IgD-negative memory B cell (primary cell): ENCODE measurements around the gene FAAH. TPM values are rescaled to one million over a fixed set of nuclear protein-coding genes. Genes with fewer than 3 reads are reported as not detected.

Experiments
- H3K27ac Mint-ChIP-seq, 3 donors: one replicate each; pipeline ENCODE4 v1.8.0; 2020 to 2022; ENCODE audit warnings: mild to moderate bottlenecking in 3 of 3, mixed read lengths in 3 of 3, moderate library complexity in 1 of 3
- H3K27me3 Mint-ChIP-seq: one replicate; pipeline ENCODE4 v1.8.0; 2021; ENCODE audit warnings: mixed read lengths
- H3K36me3 Mint-ChIP-seq: one replicate; pipeline ENCODE4 v1.8.0; 2020; ENCODE audit warnings: mild to moderate bottlenecking, mixed read lengths
- H3K4me1 Mint-ChIP-seq, 3 donors: one replicate each; pipeline ENCODE4 v1.8.0; 2020 to 2022; ENCODE audit warnings: mixed read lengths in 3 of 3, mild to moderate bottlenecking in 1 of 3
- H3K4me3 Mint-ChIP-seq, 4 donors: one replicate each; pipeline ENCODE4 v1.8.0; 2020 to 2022; ENCODE audit warnings: mild to moderate bottlenecking in 4 of 4, mixed read lengths in 4 of 4, moderate library complexity in 3 of 4
- H3K9me3 Mint-ChIP-seq, 3 donors: one replicate each; pipeline ENCODE4 v1.8.0; 2020 to 2021; ENCODE audit warnings: mixed read lengths in 3 of 3, mild to moderate bottlenecking in 1 of 3
- polyA plus RNA-seq: library from polyadenylated mRNA; unstranded; fragments of 300-500 nt; fragmentation: Illumina TruSeq; gene quantifications from one replicate; pipeline ENCODE4 v1.2.3, GENCODE V29; 2021

The FAAH gene
- polyA plus RNA-seq, 1 donor from 2014 or later: 1.2 TPM

DNA sequence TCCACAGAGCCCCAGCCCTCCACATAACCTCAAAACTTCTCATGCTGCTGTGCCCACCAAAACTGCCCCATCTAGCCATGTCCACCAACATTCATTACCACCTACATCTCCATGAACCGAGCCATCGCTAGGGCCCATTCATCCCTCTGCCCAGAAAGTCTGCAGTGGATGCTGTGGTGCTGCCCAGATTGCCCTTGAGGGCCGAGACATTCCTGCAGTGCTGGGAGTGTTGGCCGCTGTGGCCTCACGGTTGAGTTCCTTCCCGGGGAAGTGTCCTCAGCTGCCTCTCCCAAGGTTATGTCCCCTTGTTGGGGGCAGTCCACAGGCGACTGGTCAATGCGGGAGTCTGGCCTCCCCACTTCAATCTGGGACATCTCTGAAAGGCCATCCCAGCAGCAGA is 65.2 kb downstream of the FAAH start:
- peaks cover 0 to 1% (median 0%) of the 10 kb centered on the region in 3 donors for H3K4me1 Mint-ChIP-seq
- H3K9me3 Mint-ChIP-seq: no peaks in the 10 kb centered on the region
- no peak overlapping the region for H3K4me3 Mint-ChIP-seq
- peaks cover 18% of the 10 kb centered on the region for H3K27me3 Mint-ChIP-seq
- H3K27ac Mint-ChIP-seq: no peak overlapping the region
- H3K36me3 Mint-ChIP-seq: peaks cover 2% of the 10 kb centered on the region

DNA sequence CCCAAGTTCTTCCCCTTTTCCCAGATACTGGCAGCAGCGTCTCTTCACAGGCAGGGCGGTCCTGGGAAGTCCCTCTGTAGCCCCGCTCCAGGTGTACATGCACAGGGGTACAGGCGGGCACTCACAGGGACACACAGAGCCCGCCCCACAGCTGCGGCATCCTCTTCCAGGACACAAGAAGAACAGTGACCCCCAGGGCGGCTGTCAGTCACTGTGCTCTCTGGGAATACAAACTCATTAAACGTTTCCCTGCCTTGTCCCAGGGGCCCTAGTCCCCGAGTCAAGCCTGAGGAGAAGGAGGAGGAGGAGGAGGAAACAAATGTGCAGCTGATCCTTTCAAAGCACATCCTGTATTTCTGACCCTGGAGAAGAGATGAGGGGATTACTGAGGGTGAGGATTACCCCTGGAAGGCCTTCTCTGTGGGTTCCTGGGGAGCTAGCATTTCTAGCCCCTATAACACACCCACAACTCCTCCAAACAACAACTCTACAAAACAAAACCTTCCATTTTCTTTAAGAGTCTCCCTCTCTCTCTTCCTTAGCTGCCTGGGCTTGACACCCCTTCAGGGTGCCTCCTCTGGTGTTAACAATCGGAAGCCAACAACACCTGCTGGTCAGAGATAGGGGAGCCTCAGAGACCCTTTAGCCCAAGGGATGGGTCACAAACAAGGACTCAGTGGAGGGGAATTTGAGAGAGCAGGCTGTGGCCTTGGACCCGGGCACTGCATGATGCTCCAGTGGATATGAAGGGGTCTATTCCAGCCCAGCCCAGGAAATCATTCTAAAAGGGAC is 67.1 kb downstream of the FAAH start:
- Mint-ChIP-seq H3K27ac (no peak overlapping the region), H3K36me3 (peaks cover 2% of the 10 kb centered on the region)

DNA sequence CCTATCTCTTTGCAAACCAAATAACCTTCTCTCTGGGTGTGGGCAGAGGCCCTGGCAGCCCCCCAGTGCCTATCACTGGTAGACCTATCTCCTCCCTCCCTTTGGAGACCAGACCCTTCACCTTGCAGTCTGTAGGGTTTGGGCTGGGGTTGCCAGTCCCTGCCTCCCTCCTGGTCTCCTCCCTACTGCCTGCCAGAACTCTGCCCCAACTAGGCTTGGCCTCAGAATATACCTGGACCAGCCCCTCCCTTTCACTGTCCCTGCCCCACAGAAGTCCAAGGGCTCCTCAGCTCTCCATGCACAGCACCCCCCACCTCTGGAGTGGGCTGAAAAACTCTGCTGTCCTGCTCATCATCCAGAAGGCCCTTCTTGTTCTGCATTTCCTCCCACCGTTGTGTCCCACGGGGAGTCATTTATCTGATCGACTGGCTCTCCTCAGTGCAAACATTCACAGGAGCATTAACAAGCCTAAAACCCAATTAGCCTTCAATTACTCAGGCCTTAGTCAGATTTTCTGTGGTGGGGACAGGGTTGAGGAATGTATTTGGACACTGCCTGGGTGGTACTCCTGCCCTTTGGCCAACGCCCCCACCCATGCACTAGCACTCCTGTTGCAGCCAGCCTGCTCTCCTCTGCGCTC is 67.8 kb downstream of the FAAH start:
- H3K4me1 Mint-ChIP-seq: peaks cover 0 to 3% (median 2%) of the 10 kb centered on the region in 3 donors
- peaks cover 2% of the 10 kb centered on the region for H3K36me3 Mint-ChIP-seq
- H3K27me3 Mint-ChIP-seq: peaks cover 23% of the 10 kb centered on the region
- no peaks in the 10 kb centered on the region for H3K9me3 Mint-ChIP-seq
- H3K4me3 Mint-ChIP-seq: no peak overlapping the region
- H3K27ac Mint-ChIP-seq: no peak overlapping the region

More for the DNA sequence above, 67.1 kb downstream of the FAAH start:
- Mint-ChIP-seq H3K27me3 (peaks cover 21% of the 10 kb centered on the region), H3K4me1 (peaks cover 0 to 2% (median 0%) of the 10 kb centered on the region in 3 donors), H3K4me3 (no peak overlapping the region), H3K9me3 (no peaks in the 10 kb centered on the region)

Other genes with a start within 250 kb of the FAAH start
- gene TSPAN1, start 219.2 kb upstream of the FAAH start, polyA plus RNA-seq: not detected
- not detected for gene P3R3URF, start 217.8 kb upstream of the FAAH start, polyA plus RNA-seq
- gene POMGNT1, start 195.9 kb upstream of the FAAH start, polyA plus RNA-seq: 25.2 TPM
- gene LURAP1, start 191.0 kb upstream of the FAAH start, polyA plus RNA-seq: not detected
- gene RAD54L, start 146.6 kb upstream of the FAAH start, polyA plus RNA-seq: 0.49 TPM
- 47.7 TPM for gene LRRC41, start 90.7 kb upstream of the FAAH start, polyA plus RNA-seq
- gene UQCRH, start 90.6 kb upstream of the FAAH start, polyA plus RNA-seq: 310 TPM
- 26.8 TPM for gene NSUN4, start 53.5 kb upstream of the FAAH start, polyA plus RNA-seq
- not detected for gene DMBX1, start 95.5 kb downstream of the FAAH start, polyA plus RNA-seq
- not detected for gene KNCN, start 157.3 kb downstream of the FAAH start, polyA plus RNA-seq
- gene MKNK1, start 210.0 kb downstream of the FAAH start, polyA plus RNA-seq: 20.8 TPM
- 10.7 TPM for gene MOB3C, start 222.5 kb downstream of the FAAH start, polyA plus RNA-seq